Pancreas (tissue), 10 donors: ENCODE data around the gene ZNF474. TPM values are rescaled to one million over a fixed set of nuclear protein-coding genes. Genes with fewer than 3 reads are reported as not detected.

Source experiments
- ATAC-seq, 4 donors: fragments of 200-7000 bp; cut with Tn5 transposase; one replicate each; pipeline versions ENCODE4 v1.8.0 to v1.9.1; 2020; ENCODE audit warnings: mild to moderate bottlenecking in 4 of 4, moderate library complexity in 4 of 4
- DNase-seq, 6 donors: peaks; one replicate each; pipeline ENCODE4 v3.0.0-alpha.2; 2020
- FAIRE-seq: peaks from 2 replicates; lab custom pipeline; 2012; peaks lifted over from hg19 to GRCh38; lab: Jason Lieb, UNC
- H3K27ac ChIP-seq, 4 donors: fragments of 200-600 bp; sonication (generic); 1 replicate in 3 of 4; 2 replicates in 1 of 4; pipeline versions ENCODE4 v1.5.0 to v1.8.0; 2020
- H3K27me3 ChIP-seq, 4 donors: fragments of 200-600 bp; one replicate each; pipeline ENCODE4 v1.8.0; 2021
- H3K36me3 ChIP-seq, 3 donors: fragments of 200-600 bp; sonication (generic) in 1 of 3; one replicate each; pipeline versions ENCODE4 v1.5.0 to v1.8.0; 2020 to 2021
- H3K4me1 ChIP-seq, 3 donors: fragments of 200-600 bp; one replicate each; pipeline ENCODE4 v1.8.0; 2021
- H3K4me3 ChIP-seq, 4 donors: fragments of 200-600 bp; sonication (generic) in 2 of 4; one replicate each; pipeline versions ENCODE4 v1.5.0 to v1.8.0; 2020 to 2021
- H3K9me3 ChIP-seq, 4 donors: fragments of 200-600 bp; one replicate each; pipeline ENCODE4 v1.8.0; 2021
- WGBS, 2 donors: extraction: QIAGEN DNeasy Blood & Tissue Kit; methylation state at CpG; one replicate each; pipeline ENCODE4 v1.1.7; 2013; 5-methylcytosine and 5-hydroxymethylcytosine counted together
- intact Hi-C, 3 donors: fragments of 100-400 bp; cut with DNase I; formaldehyde crosslinking; loops; one replicate each; pipeline versions ENCODE4 v1.11.1 to v1.14.2; 2022
- polyA plus RNA-seq, 2 donors: library from polyadenylated mRNA; stranded (reverse); fragments of 200-250 nt; gene quantifications; one replicate each; pipeline ENCODE4 v1.2.3, GENCODE V29; 2013
- total RNA-seq, 6 donors: library from RNA; stranded (reverse); fragmentation: NEBNext Ultra II Directional in 4 of 6; extraction: Animal tissue kit (Norgen Biotek cat#: 25700) in 4 of 6; gene quantifications; one replicate each; pipeline versions ENCODE4 v1.2.1 to v1.2.4, GENCODE V29; 2021 to 2023
- TF ChIP-seq, protein P1 (sequence below), 4 donors: fragments of 200-600 bp; sonication (generic) in 3 of 4; IDR thresholded peaks; one replicate each; pipeline versions ENCODE4 v1.5.0 to v1.8.0; 2021; ENCODE audit warnings: antibody characterized with exemption in 4 of 4
- donor health status: healthy with polysubstance abuse.
- donor health status: DM: no; HTN: no; CAD: no; lungs with moderate emphysema.
- donor health status: DM: no; HTN: no; CAD: no.
- donor health status: control.
- donor health status: control.
- donor health status: Bipolar disorder and iron deficiency.
- donor health status: DM: yes; HTN: yes; CAD: no.
- donor health status: DM: no; HTN: no; CAD: no.
- donor health status: DM: no; HTN: no; CAD: no.
- donor health status: DM: yes; HTN: yes; CAD: no.

ZNF474 gene
- total and polyA plus RNA-seq, 8 donors, result 0.08 to 0.56 (median 0.12) TPM; not detected in 5

GRCh38 chr5:122151640-122152039, 22.3 kb downstream of the ZNF474 start:
- Histone ChIP-seq H3K4me1 (no peaks in the 10 kb centered on the region), H3K27me3 (no peaks in the 10 kb centered on the region), H3K9me3 (no peaks in the 10 kb centered on the region), H3K36me3 (no peaks in the 10 kb centered on the region), H3K27ac (no peak overlapping the region), H3K4me3 (no peak overlapping the region)
- intact Hi-C loops, result no loop called here
- no peak for FAIRE-seq
- TF ChIP-seq, protein P1, sequence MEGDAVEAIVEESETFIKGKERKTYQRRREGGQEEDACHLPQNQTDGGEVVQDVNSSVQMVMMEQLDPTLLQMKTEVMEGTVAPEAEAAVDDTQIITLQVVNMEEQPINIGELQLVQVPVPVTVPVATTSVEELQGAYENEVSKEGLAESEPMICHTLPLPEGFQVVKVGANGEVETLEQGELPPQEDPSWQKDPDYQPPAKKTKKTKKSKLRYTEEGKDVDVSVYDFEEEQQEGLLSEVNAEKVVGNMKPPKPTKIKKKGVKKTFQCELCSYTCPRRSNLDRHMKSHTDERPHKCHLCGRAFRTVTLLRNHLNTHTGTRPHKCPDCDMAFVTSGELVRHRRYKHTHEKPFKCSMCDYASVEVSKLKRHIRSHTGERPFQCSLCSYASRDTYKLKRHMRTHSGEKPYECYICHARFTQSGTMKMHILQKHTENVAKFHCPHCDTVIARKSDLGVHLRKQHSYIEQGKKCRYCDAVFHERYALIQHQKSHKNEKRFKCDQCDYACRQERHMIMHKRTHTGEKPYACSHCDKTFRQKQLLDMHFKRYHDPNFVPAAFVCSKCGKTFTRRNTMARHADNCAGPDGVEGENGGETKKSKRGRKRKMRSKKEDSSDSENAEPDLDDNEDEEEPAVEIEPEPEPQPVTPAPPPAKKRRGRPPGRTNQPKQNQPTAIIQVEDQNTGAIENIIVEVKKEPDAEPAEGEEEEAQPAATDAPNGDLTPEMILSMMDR (IDR thresholded peaks at IDR 0.05), result no peak
- no peak for ATAC-seq
- WGBS, 2 donors, result 71 to 83% methylated on average over 4 of the region's 4 CpGs
- no peak for DNase-seq

GRCh38 chr5:122152266-122152900, 23.0 kb downstream of the ZNF474 start:
- no peak for ATAC-seq

DNA sequence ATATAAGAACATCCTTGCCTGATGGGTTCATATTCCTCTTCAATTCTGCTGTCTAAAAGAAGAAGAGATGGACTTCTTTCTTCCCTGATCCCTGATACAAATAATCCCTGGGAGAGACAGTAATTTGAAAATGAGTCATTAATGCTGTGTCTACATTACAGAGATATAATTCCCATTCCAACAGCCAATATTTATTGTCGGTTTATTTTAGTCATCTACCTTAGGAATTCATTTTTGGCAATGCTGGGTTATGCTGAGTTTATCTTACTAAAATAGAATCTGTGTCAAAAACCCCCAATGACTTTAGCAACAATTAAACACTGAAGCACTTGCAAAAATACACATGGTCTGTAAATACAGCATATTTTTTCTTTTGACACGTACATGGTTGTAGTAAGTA, 23.9 kb downstream of the ZNF474 start:
- peak in 2 of 4 donors; percentile 24 to 36 for ATAC-seq
- 37 to 45% methylated on average over 2 of the region's 2 CpGs for WGBS, 2 donors
- DNase-seq, result no peak
- FAIRE-seq, result no peak
- Histone ChIP-seq H3K36me3 (no peaks in the 10 kb centered on the region), H3K27me3 (no peaks in the 10 kb centered on the region), H3K9me3 (no peaks in the 10 kb centered on the region), H3K27ac (no peak overlapping the region), H3K4me3 (no peak overlapping the region), H3K4me1 (no peaks in the 10 kb centered on the region)
- TF ChIP-seq, protein P1 (IDR thresholded peaks at IDR 0.05), result no peak
- intact Hi-C loops, result no loop called here

More at GRCh38 chr5:122152266-122152900, 23.0 kb downstream of the ZNF474 start:
- no peak for DNase-seq
- TF ChIP-seq, protein P1 (IDR thresholded peaks at IDR 0.05), result no peak
- 73 to 89% methylated on average over 10 of the region's 10 CpGs for WGBS, 2 donors
- H3K4me1 ChIP-seq, result no peaks in the 10 kb centered on the region
- no peaks in the 10 kb centered on the region for H3K36me3 ChIP-seq
- no peak overlapping the region for H3K27ac ChIP-seq
- no peaks in the 10 kb centered on the region for H3K27me3 ChIP-seq
- no peak for FAIRE-seq
- no peak overlapping the region for H3K4me3 ChIP-seq
- intact Hi-C loops, result no loop called here
- H3K9me3 ChIP-seq, result no peaks in the 10 kb centered on the region

- H3K4me1 ChIP-seq, result no peaks in the 10 kb centered on the region
- intact Hi-C loops, result no loop called here
- DNase-seq (no peak), FAIRE-seq (no peak), ATAC-seq (no peak)
- H3K36me3 ChIP-seq, result no peaks in the 10 kb centered on the region
- TF ChIP-seq, protein P1 (IDR thresholded peaks at IDR 0.05), result no peak
- H3K4me3 ChIP-seq, result no peak overlapping the region
- WGBS, 2 donors, result 80 to 88% methylated on average over 4 of the region's 4 CpGs
- no peaks in the 10 kb centered on the region for H3K27me3 ChIP-seq
- H3K27ac ChIP-seq, result no peak overlapping the region
- H3K9me3 ChIP-seq, result no peaks in the 10 kb centered on the region
Observed at GRCh38 chr5:122153774-122154173, 24.4 kb downstream of the ZNF474 start.

GRCh38 chr5:122154491-122154890, 25.1 kb downstream of the ZNF474 start:
- Histone ChIP-seq H3K27ac (no peak overlapping the region), H3K4me3 (no peak overlapping the region), H3K27me3 (no peaks in the 10 kb centered on the region), H3K9me3 (no peaks in the 10 kb centered on the region), H3K36me3 (no peaks in the 10 kb centered on the region), H3K4me1 (no peaks in the 10 kb centered on the region)
- DNase-seq, result no peak
- TF ChIP-seq, protein P1 (IDR thresholded peaks at IDR 0.05), result no peak
- intact Hi-C loops, result no loop called here
- no peak for ATAC-seq
- 72 to 75% methylated on average over 5 of the region's 5 CpGs for WGBS, 2 donors
- FAIRE-seq, result no peak
